Small intestine (tissue), 7 donors: ENCODE measurements around the gene MARCHF6. TPM values are rescaled to one million over a fixed set of nuclear protein-coding genes. Genes with fewer than 3 reads are reported as not detected.

Experiments
- DNase-seq, 2 donors: peaks; one replicate each; pipeline versions ENCODE4 v3.0.0 to v3.0.0-alpha.2; 2013
- FAIRE-seq: peaks from 2 replicates; lab custom pipeline; 2012; peaks lifted over from hg19 to GRCh38; lab: Jason Lieb, UNC
- H3K27ac ChIP-seq, 3 donors: one replicate each; pipeline ENCODE4 v1.5.1; 2013; ENCODE audit warnings: low read length in 2 of 3, mild to moderate bottlenecking in 2 of 3, control low read depth in 1 of 3, inconsistent platforms in 1 of 3, low read depth in 1 of 3, moderate library complexity in 1 of 3
- H3K27me3 ChIP-seq, 3 donors: one replicate each; pipeline ENCODE4 v1.6.1; 2013; ENCODE audit warnings: low read length in 3 of 3, inconsistent platforms in 1 of 3; ENCODE audit not compliant: control insufficient read depth in 3 of 3, insufficient read depth in 3 of 3
- H3K36me3 ChIP-seq, 3 donors: one replicate each; pipeline ENCODE4 v1.6.1; 2013; ENCODE audit warnings: low read length in 3 of 3, inconsistent platforms in 1 of 3, low read depth in 1 of 3, mild to moderate bottlenecking in 1 of 3, moderate library complexity in 1 of 3; ENCODE audit not compliant: control insufficient read depth in 3 of 3, insufficient read depth in 2 of 3
- H3K4me1 ChIP-seq, 3 donors: one replicate each; pipeline ENCODE4 v1.6.1; 2013; ENCODE audit warnings: low read length in 2 of 3, inconsistent platforms in 1 of 3, low read depth in 1 of 3, mild to moderate bottlenecking in 1 of 3, moderate library complexity in 1 of 3; ENCODE audit not compliant: control insufficient read depth in 3 of 3, insufficient read depth in 2 of 3
- H3K4me3 ChIP-seq, 3 donors: one replicate each; pipeline ENCODE4 v1.5.1; 2013; ENCODE audit warnings: low read length in 3 of 3, control low read depth in 1 of 3, inconsistent platforms in 1 of 3, low read depth in 1 of 3, mild to moderate bottlenecking in 1 of 3, moderate library complexity in 1 of 3
- H3K9me3 ChIP-seq, 2 donors: one replicate each; pipeline ENCODE4 v1.6.1; 2013; ENCODE audit warnings: low read depth in 1 of 2, low read length in 1 of 2; ENCODE audit not compliant: control insufficient read depth in 2 of 2, insufficient read depth in 1 of 2
- WGBS, 3 donors: extraction: QIAGEN DNeasy Blood & Tissue Kit; methylation state at CpG; one replicate each; pipeline ENCODE4 v1.1.7; 2013; 5-methylcytosine and 5-hydroxymethylcytosine counted together
- polyA plus RNA-seq, 4 donors: library from polyadenylated mRNA; stranded (reverse) in 3 of 4; unstranded in 1 of 4; fragments of 200-250 nt in 3 of 4; fragments of 120-200 nt in 1 of 4; gene quantifications; one replicate each; pipeline versions ENCODE4 v1.2.1 to v1.2.3, GENCODE V29; 2013
- donor health status: healthy with polysubstance abuse.
- donor health status: control.
- donor health status: control.
- donor health status: Bipolar disorder and iron deficiency.
- donor health status: healthy.

Gene MARCHF6
- polyA plus RNA-seq, 4 donors, result 39.6 to 118 (median 83.9) TPM

DNA sequence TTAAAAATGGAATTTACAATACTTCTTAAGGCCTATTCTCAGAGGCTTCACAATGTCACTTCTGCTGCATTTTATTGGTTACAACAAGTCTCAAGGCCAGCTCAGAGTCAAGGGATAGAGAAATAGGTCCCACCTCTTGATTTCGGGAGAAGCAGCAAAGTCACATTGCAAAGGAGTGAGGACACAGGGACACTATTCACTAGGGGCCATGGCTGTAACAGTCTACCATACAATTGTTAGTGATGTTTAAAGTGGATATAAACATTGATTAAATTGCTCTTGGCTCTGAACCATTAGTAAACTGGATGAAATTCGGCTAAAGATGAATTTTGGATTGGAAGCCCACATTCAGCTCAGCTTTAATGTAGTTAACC, 24.1 kb upstream of the MARCHF6 start:
- H3K4me1 ChIP-seq, result peaks cover 0 to 3% (median 0%) of the 10 kb centered on the region in 3 donors
- WGBS, 3 donors, result 73 to 88% (median 78%) methylated on average over 2 of the region's 2 CpGs
- H3K27ac ChIP-seq, result peak overlapping the region in 1 of 3 donors; percentile 14
- no peak overlapping the region for H3K4me3 ChIP-seq
- FAIRE-seq, result no peak
- H3K9me3 ChIP-seq, result no peaks in the 10 kb centered on the region
- no peaks in the 10 kb centered on the region for H3K36me3 ChIP-seq
- DNase-seq, result no peak
- peaks cover 0 to 30% (median 0%) of the 10 kb centered on the region in 3 donors for H3K27me3 ChIP-seq

DNA sequence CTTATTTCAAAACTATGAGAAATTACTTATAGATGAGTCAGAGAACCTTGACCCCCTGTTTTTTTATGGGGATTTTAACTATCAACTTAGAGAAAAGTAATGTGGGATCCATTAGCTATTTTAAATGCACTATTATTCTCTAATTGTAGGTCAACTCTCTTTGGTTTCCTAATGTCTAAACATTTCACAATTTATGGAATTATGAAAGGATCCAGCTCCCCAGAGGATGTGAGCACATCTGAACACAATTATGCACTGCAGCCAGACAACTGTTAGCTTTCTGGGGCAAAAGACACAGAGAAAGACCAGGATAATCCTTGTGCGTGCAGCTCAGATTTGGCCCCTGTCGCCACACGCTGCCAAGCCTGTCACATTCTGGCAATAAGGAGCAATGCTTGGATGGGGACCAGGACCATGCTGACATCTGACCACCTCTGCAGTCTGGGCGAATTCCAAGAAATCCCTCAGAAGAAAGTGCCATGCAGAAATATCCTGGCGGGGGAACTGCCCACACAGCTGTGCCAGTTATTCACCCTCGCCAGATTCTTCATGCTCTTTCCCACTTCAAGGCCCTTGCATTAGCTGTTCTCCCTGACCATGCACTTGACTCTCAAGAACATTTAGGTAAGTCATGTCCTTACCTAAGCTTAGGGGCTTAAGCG, 23.5 kb upstream of the MARCHF6 start:
- H3K9me3 ChIP-seq, result no peaks in the 10 kb centered on the region
- peaks cover 0 to 34% (median 0%) of the 10 kb centered on the region in 3 donors for H3K27me3 ChIP-seq
- 73 to 94% (median 79%) methylated on average over 7 of the region's 7 CpGs for WGBS, 3 donors
- H3K4me3 ChIP-seq, result no peak overlapping the region
- no peaks in the 10 kb centered on the region for H3K36me3 ChIP-seq
- peaks cover 0 to 3% (median 0%) of the 10 kb centered on the region in 3 donors for H3K4me1 ChIP-seq
- H3K27ac ChIP-seq, result no peak overlapping the region
- FAIRE-seq (no peak), DNase-seq (no peak)

DNA sequence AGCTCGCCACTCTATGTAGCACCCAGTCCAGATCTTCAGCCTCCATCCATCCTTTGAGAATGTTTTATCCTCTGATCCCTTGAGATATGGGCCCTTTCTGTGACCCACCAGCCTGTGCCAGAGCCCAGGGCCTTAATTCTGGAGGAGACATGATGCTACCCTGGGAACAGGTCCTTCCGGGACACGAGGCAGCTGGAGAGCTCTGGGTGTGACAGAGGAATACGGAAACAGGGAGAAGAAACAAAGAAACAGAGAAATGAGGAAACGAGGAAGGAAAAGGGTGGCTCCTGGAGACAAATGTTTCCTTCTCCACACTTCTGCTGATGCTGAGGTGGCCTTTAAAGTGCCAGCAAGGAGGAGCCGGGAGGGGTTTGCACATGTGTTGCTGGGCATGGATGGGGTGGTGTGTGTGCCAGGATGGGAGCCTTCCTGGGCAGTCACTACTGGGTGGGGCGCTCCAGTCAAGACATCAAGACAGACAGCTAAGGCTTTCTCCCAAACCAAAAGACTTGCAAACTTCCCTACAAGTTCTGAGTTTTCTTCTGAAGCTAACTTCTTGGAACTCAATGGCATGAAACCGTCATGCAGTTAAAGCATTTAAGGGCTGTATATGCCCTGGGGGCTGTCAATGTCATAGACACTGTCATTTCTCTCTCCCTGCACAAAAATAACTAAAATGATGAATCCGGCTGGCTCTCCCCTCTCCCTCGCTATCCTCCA, 22.8 kb upstream of the MARCHF6 start:
- Histone ChIP-seq H3K9me3 (no peaks in the 10 kb centered on the region), H3K4me3 (no peak overlapping the region), H3K36me3 (no peaks in the 10 kb centered on the region), H3K27me3 (peaks cover 0 to 38% (median 0%) of the 10 kb centered on the region in 3 donors), H3K27ac (no peak overlapping the region), H3K4me1 (peaks cover 0 to 3% (median 0%) of the 10 kb centered on the region in 3 donors)
- DNase-seq (no peak), FAIRE-seq (no peak)
- WGBS, 3 donors, result 67 to 83% (median 80%) methylated on average over 10 of the region's 10 CpGs

DNA sequence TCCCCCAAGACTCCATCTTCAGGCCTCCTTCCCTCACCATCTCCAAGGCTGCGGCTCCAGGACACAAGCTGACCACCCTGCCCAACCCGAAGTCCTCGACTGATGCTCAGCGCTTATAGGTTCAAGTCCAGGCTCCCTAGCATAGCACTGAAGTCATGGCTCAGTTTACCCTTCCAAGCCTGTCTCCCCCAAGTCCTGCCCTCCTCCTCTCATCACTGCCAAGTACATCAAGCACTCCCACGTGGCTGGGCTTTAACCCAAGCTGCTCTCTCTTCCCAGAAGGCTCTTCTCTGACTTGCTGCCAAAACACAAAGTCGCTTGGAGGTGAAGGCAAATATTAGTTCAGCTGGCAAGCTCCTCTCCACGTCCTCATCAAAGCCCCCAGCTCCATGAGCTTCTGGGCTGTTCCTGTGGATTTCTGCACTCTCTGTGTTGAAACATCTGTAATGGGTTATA, 22.1 kb upstream of the MARCHF6 start:
- Histone ChIP-seq H3K4me1 (peaks cover 0 to 3% (median 0%) of the 10 kb centered on the region in 3 donors), H3K27me3 (peaks cover 0 to 38% (median 0%) of the 10 kb centered on the region in 3 donors), H3K9me3 (no peaks in the 10 kb centered on the region), H3K27ac (no peak overlapping the region), H3K36me3 (no peaks in the 10 kb centered on the region), H3K4me3 (no peak overlapping the region)
- DNase-seq (peak; percentile 24 to 33), FAIRE-seq (no peak)
- WGBS, 3 donors, result 46 to 61% (median 48%) methylated on average over 7 of the region's 7 CpGs

DNA sequence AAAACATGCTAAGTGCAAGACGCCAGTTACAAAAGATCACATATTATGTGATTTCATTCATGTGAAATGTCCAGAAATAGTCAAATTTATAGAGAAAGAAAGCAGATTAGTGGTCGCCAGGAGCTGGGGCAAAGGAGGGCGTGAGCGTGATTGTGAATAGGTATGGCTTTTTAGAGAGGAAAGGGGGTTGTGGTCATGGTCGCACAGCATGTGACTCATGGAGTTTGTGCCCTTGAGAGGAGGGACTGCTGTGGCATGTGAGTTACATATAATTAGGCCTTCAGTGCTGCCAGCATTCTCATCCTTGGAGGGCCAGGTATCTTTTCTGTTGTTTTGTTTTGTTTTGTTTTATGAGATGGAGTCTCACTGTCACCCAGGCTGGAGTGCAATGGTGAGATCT, 21.2 kb upstream of the MARCHF6 start:
- WGBS, 3 donors, result 87 to 89% (median 89%) methylated on average over 5 of the region's 5 CpGs
- DNase-seq (no peak), FAIRE-seq (no peak)
- Histone ChIP-seq H3K9me3 (no peaks in the 10 kb centered on the region), H3K36me3 (no peaks in the 10 kb centered on the region), H3K27me3 (peaks cover 0 to 38% (median 0%) of the 10 kb centered on the region in 3 donors), H3K4me1 (peaks cover 0 to 3% (median 0%) of the 10 kb centered on the region in 3 donors), H3K27ac (no peak overlapping the region), H3K4me3 (no peak overlapping the region)

DNA sequence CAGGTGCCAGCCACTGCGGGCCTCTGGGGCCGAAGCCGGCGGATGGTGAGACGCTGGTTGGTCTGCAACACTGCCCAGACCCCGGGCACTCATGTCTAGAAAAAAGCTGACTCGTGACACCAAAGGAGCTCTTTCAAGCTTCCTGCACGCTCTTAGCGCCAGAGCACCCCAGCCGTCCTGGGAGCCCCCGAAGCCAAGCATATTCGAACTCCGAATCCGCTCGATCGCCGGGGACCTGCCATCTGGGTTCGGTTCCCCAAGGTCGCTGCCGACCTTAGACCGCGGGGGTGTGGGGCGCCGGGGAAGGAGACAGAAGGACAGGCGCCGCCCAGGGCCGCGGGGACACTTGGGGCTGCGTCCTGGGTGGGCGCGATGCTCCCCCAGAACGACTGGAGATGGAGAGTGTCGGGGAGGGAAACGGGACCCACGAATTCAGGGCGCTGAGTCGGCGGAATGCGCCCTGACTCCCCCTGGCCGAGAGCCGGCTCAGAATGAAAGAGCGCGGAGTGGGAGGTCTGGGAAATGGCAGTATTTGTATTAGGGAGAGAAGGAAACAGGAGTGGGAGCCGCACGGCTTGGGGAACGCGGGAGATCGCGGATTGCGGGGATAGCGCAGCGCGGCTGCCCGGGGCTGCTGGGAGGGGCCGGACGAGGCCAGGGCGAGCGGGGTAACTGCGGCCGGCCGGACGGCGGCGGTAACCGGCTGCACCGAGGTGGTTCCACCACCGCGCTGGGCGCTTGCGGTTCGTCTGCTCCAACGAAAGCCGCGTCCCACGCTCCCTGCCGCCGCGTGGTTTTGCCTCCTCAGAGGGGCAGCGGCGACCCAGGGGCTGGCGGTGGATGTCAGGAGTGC, 20.1 kb upstream of the MARCHF6 start:
- H3K36me3 ChIP-seq, result no peaks in the 10 kb centered on the region
- 2 to 4% (median 3%) methylated on average over 64 to 81 of the region's 81 CpGs for WGBS, 3 donors
- H3K27ac ChIP-seq, result peak overlapping the region in 1 of 3 donors; percentile 33
- H3K4me1 ChIP-seq, result peaks cover 0 to 3% (median 0%) of the 10 kb centered on the region in 3 donors
- no peaks in the 10 kb centered on the region for H3K9me3 ChIP-seq
- peak; percentile 50 to 60 for DNase-seq
- H3K4me3 ChIP-seq, result peak overlapping the region; percentile 51 to 60 (median 51)
- peaks cover 0 to 38% (median 0%) of the 10 kb centered on the region in 3 donors for H3K27me3 ChIP-seq
- FAIRE-seq, result no peak

DNA sequence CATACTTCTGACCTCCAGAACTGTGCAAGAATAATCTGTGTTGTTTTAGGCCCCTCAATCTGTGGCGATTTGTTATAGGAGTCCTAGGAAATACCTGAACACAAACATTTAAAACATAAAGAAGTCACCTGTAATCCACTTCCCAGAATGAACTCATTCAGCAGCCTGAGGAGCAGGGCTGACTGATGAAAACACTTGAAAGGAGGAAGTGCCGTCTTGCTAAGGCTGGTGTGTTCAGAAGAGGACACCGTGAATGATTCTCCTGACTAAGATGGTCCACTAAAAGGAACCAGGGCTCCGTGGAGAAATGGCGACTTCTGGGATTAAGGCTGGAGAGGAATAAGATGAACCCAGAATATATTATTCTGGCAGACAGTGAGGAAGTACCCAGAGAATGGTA, 18.7 kb upstream of the MARCHF6 start:
- H3K27me3 ChIP-seq, result peaks cover 0 to 38% (median 0%) of the 10 kb centered on the region in 3 donors
- H3K4me3 ChIP-seq, result no peak overlapping the region
- no peaks in the 10 kb centered on the region for H3K9me3 ChIP-seq
- H3K4me1 ChIP-seq, result peaks cover 0 to 3% (median 0%) of the 10 kb centered on the region in 3 donors
- WGBS, 3 donors, result 82 to 97% (median 85%) methylated on average over 5 of the region's 5 CpGs
- FAIRE-seq (no peak), DNase-seq (no peak)
- no peaks in the 10 kb centered on the region for H3K36me3 ChIP-seq
- no peak overlapping the region for H3K27ac ChIP-seq
